BJ (cell line): ENCODE data around the gene PRRC2A. TPM values are rescaled to one million over a fixed set of nuclear protein-coding genes. Genes with fewer than 3 reads are reported as not detected.

ENCODE experiments used
- CTCF ChIA-PET: fragments of 350-600 bp; formaldehyde crosslinking; extraction: SDS; loops from one replicate; lab custom pipeline; 2021; ENCODE audit warnings: antibody characterized with exemption, inconsistent platforms; lab: Yijun Ruan, JAX
- POLR2A ChIA-PET: fragments of 300-600 bp; sonication (Branson Sonifier 250); formaldehyde crosslinking; extraction: SDS; loops from one replicate; lab custom pipeline; 2021; ENCODE audit warnings: antibody characterized with exemption; lab: Charles Lee
- DNase-seq: peaks from one replicate; pipeline ENCODE4 v3.0.0-alpha.2; 2011; ENCODE audit warnings: low read depth
- H3K27me3 ChIP-seq: 2 replicates; pipeline ENCODE4 v1.6.0; 2011; ENCODE audit warnings: low read length; ENCODE audit not compliant: control insufficient read depth, insufficient read depth
- H3K36me3 ChIP-seq: 2 replicates; pipeline ENCODE4 v1.5.1; 2011; ENCODE audit warnings: low read length; ENCODE audit not compliant: control insufficient read depth, insufficient read depth
- H3K4me3 ChIP-seq: 2 replicates; pipeline ENCODE4 v1.5.1; 2011; ENCODE audit warnings: low read depth, mild to moderate bottlenecking, control low read depth, low read length
- CTCF ChIP-seq: IDR thresholded peaks from 2 replicates; pipeline ENCODE4 v1.5.1; 2011; ENCODE audit warnings: low read depth, mild to moderate bottlenecking, control low read depth, inconsistent platforms, low read length, moderate library complexity; ENCODE audit not compliant: insufficient read depth
- polyA minus RNA-seq: library from RNA; depleted of rRNA, polyadenylated mRNA; stranded (reverse); fragments of >200 nt; gene quantifications from 2 replicates; pipeline ENCODE4 v1.2.3, GENCODE V29; 2011; rRNA and poly(A)+ RNA removed
- polyA plus RNA-seq: library from polyadenylated mRNA; depleted of rRNA; stranded (reverse); fragments of >200 nt; gene quantifications from 2 replicates; pipeline ENCODE4 v1.2.3, GENCODE V29; 2011; rRNA removed

PRRC2A gene
- 23.8 and 47.3 TPM in 2 replicates for polyA plus RNA-seq
- 38.1 and 43.8 TPM in 2 replicates for polyA minus RNA-seq

DNA sequence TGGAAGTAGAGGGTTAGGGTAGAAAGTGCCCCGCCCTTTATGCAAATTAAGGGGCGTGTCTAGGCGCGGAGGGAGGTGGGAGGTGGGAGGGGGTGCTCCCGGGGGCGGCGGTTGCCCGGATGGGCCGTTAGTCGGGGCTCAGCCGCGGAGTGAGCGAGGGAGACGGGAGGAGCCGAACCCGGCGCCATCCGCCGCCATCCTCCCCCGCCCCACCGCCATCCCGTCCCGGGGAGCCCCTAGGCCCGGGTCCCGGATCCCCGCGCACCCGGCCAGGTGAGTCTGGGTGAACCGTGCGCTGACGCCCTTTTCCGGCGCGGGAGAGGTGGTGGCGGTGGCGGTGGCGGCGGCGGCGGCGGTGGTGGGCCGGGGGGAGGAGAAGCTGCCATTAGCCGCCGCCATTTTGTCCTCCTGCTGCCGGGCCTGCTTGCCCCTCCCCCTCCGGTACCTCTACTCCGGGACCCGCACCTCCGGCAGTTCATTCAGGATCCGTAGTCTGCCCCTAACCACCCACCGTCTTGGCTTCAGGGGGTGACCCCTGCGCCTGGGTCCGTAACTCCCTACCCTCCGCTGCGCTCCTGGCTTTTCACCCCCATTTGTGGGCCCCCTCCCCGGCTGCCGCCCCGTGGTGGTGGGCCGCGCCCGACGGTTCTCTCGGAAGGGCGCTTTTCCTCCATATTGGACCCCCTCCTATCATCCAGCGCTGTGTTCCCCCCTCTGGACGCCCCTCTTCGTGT, at the start of gene PRRC2A:
TSS of gene PRRC2A (plus strand) at position 130 of the 734 bp plus-strand sequence. CDS start 2,075 bp downstream, outside the sequence.
- DNase-seq, result no peak
- no peak for TF ChIP-seq CTCF
- H3K36me3 ChIP-seq, result peaks cover 18% of the 10 kb centered on the region
- H3K4me3 ChIP-seq, result peak within 1 kb of the TSS; percentile 67
- ChIA-PET CTCF (interaction anchor here (3.6 kb wide), 1 partner anchor 22 kb away, joined by 18 read pairs; no protein-coding TSS in a partner anchor), POLR2A (no interaction called here)
- no peaks in the 10 kb centered on the region for H3K27me3 ChIP-seq

DNA sequence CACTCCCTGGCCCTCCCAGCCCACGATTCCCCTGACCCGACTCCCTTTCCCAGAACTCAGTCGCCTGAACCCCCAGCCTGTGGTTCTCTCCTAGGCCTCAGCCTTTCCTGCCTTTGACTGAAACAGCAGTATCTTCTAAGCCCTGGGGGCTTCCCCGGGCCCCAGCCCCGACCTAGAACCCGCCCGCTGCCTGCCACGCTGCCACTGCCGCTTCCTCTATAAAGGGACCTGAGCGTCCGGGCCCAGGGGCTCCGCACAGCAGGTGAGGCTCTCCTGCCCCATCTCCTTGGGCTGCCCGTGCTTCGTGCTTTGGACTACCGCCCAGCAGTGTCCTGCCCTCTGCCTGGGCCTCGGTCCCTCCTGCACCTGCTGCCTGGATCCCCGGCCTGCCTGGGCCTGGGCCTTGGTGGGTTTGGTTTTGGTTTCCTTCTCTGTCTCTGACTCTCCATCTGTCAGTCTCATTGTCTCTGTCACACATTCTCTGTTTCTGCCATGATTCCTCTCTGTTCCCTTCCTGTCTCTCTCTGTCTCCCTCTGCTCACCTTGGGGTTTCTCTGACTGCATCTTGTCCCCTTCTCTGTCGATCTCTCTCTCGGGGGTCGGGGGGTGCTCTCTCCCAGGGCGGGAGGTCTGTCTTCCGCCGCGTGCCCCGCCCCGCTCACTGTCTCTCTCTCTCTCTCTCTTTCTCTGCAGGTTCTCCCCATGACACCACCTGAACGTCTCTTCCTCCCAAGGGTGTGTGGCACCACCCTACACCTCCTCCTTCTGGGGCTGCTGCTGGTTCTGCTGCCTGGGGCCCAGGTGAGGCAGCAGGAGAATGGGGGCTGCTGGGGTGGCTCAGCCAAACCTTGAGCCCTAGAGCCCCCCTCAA, 48.2 kb upstream of the PRRC2A start, which contains the start of gene LTA:
TSS of gene LTA (plus strand) at position 249 of the 871 bp plus-strand sequence. CDS start at position 703, 454 bp downstream.
- H3K4me3 ChIP-seq, result no peak within 1 kb of the TSS
- ChIA-PET CTCF (interaction anchor here (6.5 kb wide), 1 partner anchor 8 kb away, joined by 43 read pairs; no protein-coding TSS in a partner anchor), POLR2A (no interaction called here)
- no peak for DNase-seq
- no peak for TF ChIP-seq CTCF
- H3K36me3 ChIP-seq, result no peaks in the 10 kb centered on the region
- H3K27me3 ChIP-seq, result peaks cover 1% of the 10 kb centered on the region

GRCh38 chr6:31573239-31574105, 47.0 kb upstream of the PRRC2A start:
- CTCF ChIA-PET, result interaction anchor here (1.0 to 5.3 kb wide), 6 partner anchors 8 to 28 kb away, joined by 3 to 35 read pairs (median 4); partner anchors contain the start of gene NFKBIL1
- DNase-seq, result no peak

More at GRCh38 chr6:31573239-31574105, 47.0 kb upstream of the PRRC2A start:
- Histone ChIP-seq H3K36me3 (no peaks in the 10 kb centered on the region), H3K27me3 (peaks cover 1% of the 10 kb centered on the region), H3K4me3 (no peak overlapping the region)
- no peak for TF ChIP-seq CTCF
- POLR2A ChIA-PET, result no interaction called here
